Gastroesophageal sphincter (tissue), 3 donors: ENCODE measurements around the gene PKIB.

Experiments
- CTCF ChIP-seq, 4 experiments: fragments of 200-600 bp in 2 of 4; fragments of 450-650 bp in 2 of 4; sonication (generic) in 1 of 4; IDR thresholded peaks; one replicate each; pipeline ENCODE4 v1.5.1; 2017 to 2019; ENCODE audit warnings: antibody characterized with exemption in 4 of 4, mild to moderate bottlenecking in 2 of 4, moderate library complexity in 2 of 4
- EP300 ChIP-seq: sonication (generic); formaldehyde crosslinking; IDR thresholded peaks from one replicate; pipeline ENCODE4 v1.6.1; 2017; ENCODE audit warnings: antibody characterized with exemption, mild to moderate bottlenecking
- POLR2AphosphoS5 ChIP-seq: sonication (generic); formaldehyde crosslinking; IDR thresholded peaks from one replicate; pipeline ENCODE4 v1.6.1; 2017; ENCODE audit warnings: antibody characterized with exemption

GRCh38 chr6:122628714-122629113 lies 18.5 kb downstream of the PKIB start:
- TF ChIP-seq CTCF (IDR thresholded peaks at IDR 0.05) (no peak), EP300 (no peak), POLR2AphosphoS5 (no peak)
